ENCODE measurements around the gene METRNL. TPM values are rescaled to one million over a fixed set of nuclear protein-coding genes. Genes with fewer than 3 reads are reported as not detected.

The METRNL gene
- total RNA-seq, 1 donor from 2014 or later: 76.2 TPM

GRCh38 chr17:83050651-83051395, 28.6 kb upstream of the METRNL start:
- Mint-ChIP-seq H3K9me3 (peaks cover 4% of the 10 kb centered on the region), H3K27ac (peak overlapping the region; percentile 69), H3K36me3 (peaks cover 13% of the 10 kb centered on the region), H3K4me1 (ENCODE audit: unreplicated experiment) (peaks cover 4% of the 10 kb centered on the region), H3K27me3 (peaks cover 3% of the 10 kb centered on the region), H3K4me3 (peak overlapping the region; percentile 88)
- no peak for TF ChIP-seq CTCF (conservative IDR thresholded peaks at IDR 0.05)
- DNase-seq (ENCODE audit: extremely low spot score, unreplicated experiment): no peak

GRCh38 chr17:83051396-83052240, 27.8 kb upstream of the METRNL start:
- Mint-ChIP-seq H3K4me1 (ENCODE audit: unreplicated experiment) (peaks cover 4% of the 10 kb centered on the region), H3K4me3 (peak overlapping the region; percentile 88), H3K27ac (peak overlapping the region; percentile 69), H3K9me3 (peaks cover 2% of the 10 kb centered on the region), H3K36me3 (peaks cover 10% of the 10 kb centered on the region), H3K27me3 (peaks cover 3% of the 10 kb centered on the region)
- peak; percentile 98 for DNase-seq (ENCODE audit: extremely low spot score, unreplicated experiment)
- no peak for TF ChIP-seq CTCF (conservative IDR thresholded peaks at IDR 0.05)

GRCh38 chr17:83052241-83052564, 27.2 kb upstream of the METRNL start:
- Mint-ChIP-seq H3K4me1 (ENCODE audit: unreplicated experiment) (peaks cover 4% of the 10 kb centered on the region), H3K27me3 (peaks cover 3% of the 10 kb centered on the region), H3K4me3 (peak overlapping the region; percentile 84), H3K27ac (peak overlapping the region; percentile 69), H3K9me3 (no peaks in the 10 kb centered on the region), H3K36me3 (peaks cover 6% of the 10 kb centered on the region)
- no peak for TF ChIP-seq CTCF (conservative IDR thresholded peaks at IDR 0.05)
- no peak for DNase-seq (ENCODE audit: extremely low spot score, unreplicated experiment)

GRCh38 chr17:83053021-83053681, 26.3 kb upstream of the METRNL start:
- Mint-ChIP-seq H3K4me1 (ENCODE audit: unreplicated experiment) (peaks cover 4% of the 10 kb centered on the region), H3K27me3 (peaks cover 3% of the 10 kb centered on the region), H3K27ac (peak overlapping the region; percentile 65), H3K36me3 (peaks cover 3% of the 10 kb centered on the region), H3K9me3 (no peaks in the 10 kb centered on the region), H3K4me3 (peak overlapping the region; percentile 61)
- no peak for TF ChIP-seq CTCF (conservative IDR thresholded peaks at IDR 0.05)
- no peak for DNase-seq (ENCODE audit: extremely low spot score, unreplicated experiment)

GRCh38 chr17:83053739-83054451, 25.5 kb upstream of the METRNL start:
- H3K27me3 Mint-ChIP-seq: peaks cover 3% of the 10 kb centered on the region
- peaks cover 9% of the 10 kb centered on the region for H3K4me1 Mint-ChIP-seq (ENCODE audit: unreplicated experiment)
- no peaks in the 10 kb centered on the region for H3K9me3 Mint-ChIP-seq
- no peak for DNase-seq (ENCODE audit: extremely low spot score, unreplicated experiment)
- peak overlapping the region; percentile 61 for H3K4me3 Mint-ChIP-seq
- no peaks in the 10 kb centered on the region for H3K36me3 Mint-ChIP-seq
- peak overlapping the region; percentile 65 for H3K27ac Mint-ChIP-seq
- TF ChIP-seq CTCF (conservative IDR thresholded peaks at IDR 0.05): no peak
